ENCODE measurements around the gene NKAIN1.
"Not testable (repeated sequence)": the region's sequence is repeated elsewhere in the genome, so short reads cannot be mapped to it uniquely, and the experiment has no call there.

The NKAIN1 gene

GRCh38 chr1:31148409-31148808 is 91.3 kb downstream of the NKAIN1 start:
- Histone ChIP-seq H3K9me3 (ENCODE audit: control insufficient read depth in 2 of 2, low read length in 2 of 2) (no peaks in the 10 kb centered on the region), H3K9ac (ENCODE audit: low read depth in 1 of 2, low read length in 2 of 2) (no peak overlapping the region), H3K4me1 (ENCODE audit: control insufficient read depth in 2 of 2, insufficient read depth in 2 of 2, low read length in 2 of 2) (no peaks in the 10 kb centered on the region), H3K27me3 (ENCODE audit: control insufficient read depth in 2 of 2, insufficient read depth in 2 of 2, low read length in 2 of 2) (no peaks in the 10 kb centered on the region), H3K27ac (ENCODE audit: low read depth in 2 of 2, low read length in 2 of 2) (no peak overlapping the region), H3K36me3 (ENCODE audit: control insufficient read depth in 2 of 2, insufficient read depth in 2 of 2, low read length in 2 of 2) (no peaks in the 10 kb centered on the region), H3K4me3 (ENCODE audit: low read length in 2 of 2) (no peak overlapping the region)

- no peaks in the 10 kb centered on the region for H3K4me1 ChIP-seq (ENCODE audit: control insufficient read depth in 2 of 2, insufficient read depth in 2 of 2, low read length in 2 of 2)
- no peaks in the 10 kb centered on the region for H3K9me3 ChIP-seq (ENCODE audit: control insufficient read depth in 2 of 2, low read length in 2 of 2)
- H3K4me3 ChIP-seq (ENCODE audit: low read length in 2 of 2) = no peak overlapping the region
Measured at GRCh38 chr1:31145648-31146047, 94.0 kb downstream of the NKAIN1 start.

GRCh38 chr1:31144442-31144841 is 95.2 kb downstream of the NKAIN1 start:
- Histone ChIP-seq H3K4me3 (ENCODE audit: low read length in 2 of 2) (no peak overlapping the region), H3K36me3 (ENCODE audit: control insufficient read depth in 2 of 2, insufficient read depth in 2 of 2, low read length in 2 of 2) (no peaks in the 10 kb centered on the region), H3K9ac (ENCODE audit: low read depth in 1 of 2, low read length in 2 of 2) (no peak overlapping the region), H3K9me3 (ENCODE audit: control insufficient read depth in 2 of 2, low read length in 2 of 2) (no peaks in the 10 kb centered on the region), H3K27me3 (ENCODE audit: control insufficient read depth in 2 of 2, insufficient read depth in 2 of 2, low read length in 2 of 2) (no peaks in the 10 kb centered on the region), H3K4me1 (ENCODE audit: control insufficient read depth in 2 of 2, insufficient read depth in 2 of 2, low read length in 2 of 2) (no peaks in the 10 kb centered on the region), H3K27ac (ENCODE audit: low read depth in 2 of 2, low read length in 2 of 2) (no peak overlapping the region)

More at GRCh38 chr1:31145648-31146047, 94.0 kb downstream of the NKAIN1 start:
- Histone ChIP-seq H3K9ac (ENCODE audit: low read depth in 1 of 2, low read length in 2 of 2) (no peak overlapping the region), H3K27me3 (ENCODE audit: control insufficient read depth in 2 of 2, insufficient read depth in 2 of 2, low read length in 2 of 2) (no peaks in the 10 kb centered on the region), H3K27ac (ENCODE audit: low read depth in 2 of 2, low read length in 2 of 2) (no peak overlapping the region), H3K36me3 (ENCODE audit: control insufficient read depth in 2 of 2, insufficient read depth in 2 of 2, low read length in 2 of 2) (no peaks in the 10 kb centered on the region)

GRCh38 chr1:31143455-31143854 is 96.2 kb downstream of the NKAIN1 start:
- Histone ChIP-seq H3K9me3 (ENCODE audit: control insufficient read depth in 2 of 2, low read length in 2 of 2) (no peaks in the 10 kb centered on the region), H3K4me1 (ENCODE audit: control insufficient read depth in 2 of 2, insufficient read depth in 2 of 2, low read length in 2 of 2) (no peaks in the 10 kb centered on the region), H3K9ac (ENCODE audit: low read depth in 1 of 2, low read length in 2 of 2) (no peak overlapping the region), H3K27me3 (ENCODE audit: control insufficient read depth in 2 of 2, insufficient read depth in 2 of 2, low read length in 2 of 2) (no peaks in the 10 kb centered on the region), H3K27ac (ENCODE audit: low read depth in 2 of 2, low read length in 2 of 2) (no peak overlapping the region), H3K36me3 (ENCODE audit: control insufficient read depth in 2 of 2, insufficient read depth in 2 of 2, low read length in 2 of 2) (no peaks in the 10 kb centered on the region), H3K4me3 (ENCODE audit: low read length in 2 of 2) (no peak overlapping the region)

- Histone ChIP-seq H3K27ac (ENCODE audit: low read depth in 2 of 2, low read length in 2 of 2) (no peak overlapping the region), H3K4me1 (ENCODE audit: control insufficient read depth in 2 of 2, insufficient read depth in 2 of 2, low read length in 2 of 2) (no peaks in the 10 kb centered on the region), H3K27me3 (ENCODE audit: control insufficient read depth in 2 of 2, insufficient read depth in 2 of 2, low read length in 2 of 2) (no peaks in the 10 kb centered on the region), H3K9me3 (ENCODE audit: control insufficient read depth in 2 of 2, low read length in 2 of 2) (no peaks in the 10 kb centered on the region), H3K36me3 (ENCODE audit: control insufficient read depth in 2 of 2, insufficient read depth in 2 of 2, low read length in 2 of 2) (no peaks in the 10 kb centered on the region), H3K9ac (ENCODE audit: low read depth in 1 of 2, low read length in 2 of 2) (no peak overlapping the region), H3K4me3 (ENCODE audit: low read length in 2 of 2) (no peak overlapping the region)
Measured at GRCh38 chr1:31142406-31142805, 97.3 kb downstream of the NKAIN1 start.

GRCh38 chr1:31140299-31140698 is 99.4 kb downstream of the NKAIN1 start:
- Histone ChIP-seq H3K27ac (ENCODE audit: low read depth in 2 of 2, low read length in 2 of 2) (no peak overlapping the region), H3K9me3 (ENCODE audit: control insufficient read depth in 2 of 2, low read length in 2 of 2) (no peaks in the 10 kb centered on the region), H3K4me3 (ENCODE audit: low read length in 2 of 2) (no peak overlapping the region), H3K36me3 (ENCODE audit: control insufficient read depth in 2 of 2, insufficient read depth in 2 of 2, low read length in 2 of 2) (no peaks in the 10 kb centered on the region), H3K27me3 (ENCODE audit: control insufficient read depth in 2 of 2, insufficient read depth in 2 of 2, low read length in 2 of 2) (no peaks in the 10 kb centered on the region), H3K9ac (ENCODE audit: low read depth in 1 of 2, low read length in 2 of 2) (no peak overlapping the region), H3K4me1 (ENCODE audit: control insufficient read depth in 2 of 2, insufficient read depth in 2 of 2, low read length in 2 of 2) (no peaks in the 10 kb centered on the region)

GRCh38 chr1:31138797-31139521 is 100.7 kb downstream of the NKAIN1 start:
- not testable (repeated sequence) for H3K9me3 ChIP-seq (ENCODE audit: control insufficient read depth in 2 of 2, low read length in 2 of 2); H3K36me3 ChIP-seq (ENCODE audit: control insufficient read depth in 2 of 2, insufficient read depth in 2 of 2, low read length in 2 of 2); H3K27ac ChIP-seq (ENCODE audit: low read depth in 2 of 2, low read length in 2 of 2); H3K4me1 ChIP-seq (ENCODE audit: control insufficient read depth in 2 of 2, insufficient read depth in 2 of 2, low read length in 2 of 2); H3K27me3 ChIP-seq (ENCODE audit: control insufficient read depth in 2 of 2, insufficient read depth in 2 of 2, low read length in 2 of 2); H3K4me3 ChIP-seq (ENCODE audit: low read length in 2 of 2); H3K9ac ChIP-seq (ENCODE audit: low read depth in 1 of 2, low read length in 2 of 2)

GRCh38 chr1:31137873-31138272 is 101.8 kb downstream of the NKAIN1 start:
- H3K27me3 ChIP-seq (ENCODE audit: control insufficient read depth in 2 of 2, insufficient read depth in 2 of 2, low read length in 2 of 2); H3K27ac ChIP-seq (ENCODE audit: low read depth in 2 of 2, low read length in 2 of 2): not testable (repeated sequence)

GRCh38 chr1:31135973-31136600 is 103.6 kb downstream of the NKAIN1 start:
- H3K27ac ChIP-seq (ENCODE audit: low read depth in 2 of 2, low read length in 2 of 2) = no peak overlapping the region

More at GRCh38 chr1:31137873-31138272, 101.8 kb downstream of the NKAIN1 start:
- not testable (repeated sequence) for H3K4me3 ChIP-seq (ENCODE audit: low read length in 2 of 2); H3K36me3 ChIP-seq (ENCODE audit: control insufficient read depth in 2 of 2, insufficient read depth in 2 of 2, low read length in 2 of 2); H3K4me1 ChIP-seq (ENCODE audit: control insufficient read depth in 2 of 2, insufficient read depth in 2 of 2, low read length in 2 of 2); H3K9me3 ChIP-seq (ENCODE audit: control insufficient read depth in 2 of 2, low read length in 2 of 2); H3K9ac ChIP-seq (ENCODE audit: low read depth in 1 of 2, low read length in 2 of 2)

GRCh38 chr1:31133368-31133767 is 106.3 kb downstream of the NKAIN1 start:
- Histone ChIP-seq H3K27me3 (ENCODE audit: control insufficient read depth in 2 of 2, insufficient read depth in 2 of 2, low read length in 2 of 2) (no peaks in the 10 kb centered on the region), H3K4me1 (ENCODE audit: control insufficient read depth in 2 of 2, insufficient read depth in 2 of 2, low read length in 2 of 2) (no peaks in the 10 kb centered on the region), H3K4me3 (ENCODE audit: low read length in 2 of 2) (no peak overlapping the region), H3K36me3 (ENCODE audit: control insufficient read depth in 2 of 2, insufficient read depth in 2 of 2, low read length in 2 of 2) (no peaks in the 10 kb centered on the region), H3K9ac (ENCODE audit: low read depth in 1 of 2, low read length in 2 of 2) (no peak overlapping the region), H3K9me3 (ENCODE audit: control insufficient read depth in 2 of 2, low read length in 2 of 2) (no peaks in the 10 kb centered on the region), H3K27ac (ENCODE audit: low read depth in 2 of 2, low read length in 2 of 2) (no peak overlapping the region)

More at GRCh38 chr1:31135973-31136600, 103.6 kb downstream of the NKAIN1 start:
- Histone ChIP-seq H3K9me3 (ENCODE audit: control insufficient read depth in 2 of 2, low read length in 2 of 2) (no peaks in the 10 kb centered on the region), H3K4me3 (ENCODE audit: low read length in 2 of 2) (no peak overlapping the region), H3K27me3 (ENCODE audit: control insufficient read depth in 2 of 2, insufficient read depth in 2 of 2, low read length in 2 of 2) (no peaks in the 10 kb centered on the region), H3K9ac (ENCODE audit: low read depth in 1 of 2, low read length in 2 of 2) (no peak overlapping the region), H3K36me3 (ENCODE audit: control insufficient read depth in 2 of 2, insufficient read depth in 2 of 2, low read length in 2 of 2) (no peaks in the 10 kb centered on the region), H3K4me1 (ENCODE audit: control insufficient read depth in 2 of 2, insufficient read depth in 2 of 2, low read length in 2 of 2) (no peaks in the 10 kb centered on the region)

All from mucosa of rectum (tissue), 2 donors.